Bronchial epithelial cell (primary cell): ENCODE data around the gene CALCR. TPM values are rescaled to one million over a fixed set of nuclear protein-coding genes. Genes with fewer than 3 reads are reported as not detected.

Source experiments
- DNase-seq: peaks from one replicate; pipeline ENCODE4 v3.0.0-alpha.2; 2010; ENCODE audit warnings: low read depth
- FAIRE-seq: peaks from 2 replicates; lab custom pipeline; 2011; peaks lifted over from hg19 to GRCh38; lab: Jason Lieb, UNC
- H3K27me3 ChIP-seq: 2 replicates; pipeline ENCODE4 v1.5.1; 2011; ENCODE audit warnings: low read length; ENCODE audit not compliant: control insufficient read depth, insufficient read depth
- H3K36me3 ChIP-seq: 2 replicates; pipeline ENCODE4 v1.5.1; 2011; ENCODE audit warnings: low read length; ENCODE audit not compliant: control insufficient read depth, insufficient read depth
- H3K4me3 ChIP-seq: 2 replicates; pipeline ENCODE4 v1.5.1; 2011; ENCODE audit warnings: mild to moderate bottlenecking, low read depth, low read length, control low read depth
- total RNA-seq: library from RNA; depleted of rRNA; stranded (reverse); fragments of >200 nt; gene quantifications from 2 replicates; pipeline ENCODE4 v1.2.1, GENCODE V29; 2014
- TF ChIP-seq, protein P1 (sequence below): IDR thresholded peaks from 2 replicates; pipeline ENCODE4 v1.5.1; 2011; ENCODE audit warnings: mild to moderate bottlenecking, moderate library complexity, low read length, control low read depth, inconsistent platforms; ENCODE audit not compliant: insufficient read depth, severe bottlenecking

The CALCR gene
- total RNA-seq, 1 donor from 2014 or later = not detected

DNA sequence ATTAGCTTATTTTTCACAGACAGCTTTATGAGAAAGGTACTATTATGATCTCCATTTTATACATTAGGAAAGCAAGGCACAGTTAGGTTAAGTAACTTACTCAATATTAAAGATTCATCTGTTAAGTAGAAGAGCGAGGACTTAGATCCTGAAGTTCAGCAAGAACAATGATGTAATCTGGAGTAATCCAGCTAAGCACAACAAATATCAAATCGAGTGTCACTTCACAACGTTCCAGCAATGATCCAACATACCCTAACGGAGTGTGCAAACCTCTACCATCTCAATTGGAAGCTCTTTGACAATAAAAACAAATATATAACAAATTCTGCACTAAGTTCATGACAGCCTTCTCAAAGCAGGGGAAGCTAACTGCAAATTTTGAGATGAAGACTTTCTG, 121.3 kb downstream of the CALCR start:
- FAIRE-seq (no peak), DNase-seq (no peak)
- TF ChIP-seq, protein P1, sequence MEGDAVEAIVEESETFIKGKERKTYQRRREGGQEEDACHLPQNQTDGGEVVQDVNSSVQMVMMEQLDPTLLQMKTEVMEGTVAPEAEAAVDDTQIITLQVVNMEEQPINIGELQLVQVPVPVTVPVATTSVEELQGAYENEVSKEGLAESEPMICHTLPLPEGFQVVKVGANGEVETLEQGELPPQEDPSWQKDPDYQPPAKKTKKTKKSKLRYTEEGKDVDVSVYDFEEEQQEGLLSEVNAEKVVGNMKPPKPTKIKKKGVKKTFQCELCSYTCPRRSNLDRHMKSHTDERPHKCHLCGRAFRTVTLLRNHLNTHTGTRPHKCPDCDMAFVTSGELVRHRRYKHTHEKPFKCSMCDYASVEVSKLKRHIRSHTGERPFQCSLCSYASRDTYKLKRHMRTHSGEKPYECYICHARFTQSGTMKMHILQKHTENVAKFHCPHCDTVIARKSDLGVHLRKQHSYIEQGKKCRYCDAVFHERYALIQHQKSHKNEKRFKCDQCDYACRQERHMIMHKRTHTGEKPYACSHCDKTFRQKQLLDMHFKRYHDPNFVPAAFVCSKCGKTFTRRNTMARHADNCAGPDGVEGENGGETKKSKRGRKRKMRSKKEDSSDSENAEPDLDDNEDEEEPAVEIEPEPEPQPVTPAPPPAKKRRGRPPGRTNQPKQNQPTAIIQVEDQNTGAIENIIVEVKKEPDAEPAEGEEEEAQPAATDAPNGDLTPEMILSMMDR = no peak
- Histone ChIP-seq H3K36me3 (no peaks in the 10 kb centered on the region), H3K27me3 (no peaks in the 10 kb centered on the region), H3K4me3 (no peak overlapping the region)

DNA sequence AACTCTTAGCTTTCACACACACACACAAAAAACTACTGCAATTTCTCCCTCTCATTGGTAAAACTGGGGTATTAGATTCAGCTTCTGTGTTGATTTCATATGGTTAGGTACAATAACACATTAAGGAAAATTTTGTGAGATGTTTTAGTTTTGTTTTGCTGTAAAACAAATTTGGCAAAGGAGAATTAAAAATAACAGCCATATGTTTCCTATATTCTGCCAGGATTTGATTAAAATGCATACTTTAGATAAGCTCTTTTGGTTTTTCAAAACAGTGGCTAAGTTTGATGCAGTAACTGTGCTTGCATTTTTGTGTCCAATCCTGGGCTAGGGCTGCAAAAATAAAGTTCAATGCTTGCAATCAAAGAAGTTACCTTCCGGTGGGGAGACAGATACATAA, 126.3 kb downstream of the CALCR start:
- TF ChIP-seq, protein P1 = no peak
- DNase-seq (no peak), FAIRE-seq (no peak)
- H3K36me3 ChIP-seq = no peaks in the 10 kb centered on the region
- H3K4me3 ChIP-seq = no peak overlapping the region
- H3K27me3 ChIP-seq = no peaks in the 10 kb centered on the region

DNA sequence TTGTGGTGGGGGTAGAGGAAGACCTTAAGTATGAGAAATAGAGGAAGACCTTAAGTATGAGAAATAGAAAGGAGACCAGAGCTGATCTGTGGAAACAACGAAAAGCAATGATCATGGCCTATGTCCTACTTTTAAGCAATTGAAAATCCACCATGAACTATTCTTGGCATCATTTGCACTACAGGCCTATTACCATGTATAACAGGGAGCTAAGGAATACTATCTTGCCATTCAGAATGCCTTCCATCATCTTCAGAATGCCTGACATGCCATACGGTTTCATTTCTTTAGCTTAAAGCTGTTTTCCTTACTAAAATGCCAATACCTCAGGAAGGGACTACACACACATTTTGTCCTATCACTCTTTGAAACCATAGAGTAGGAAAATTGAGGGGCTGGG, 127.0 kb downstream of the CALCR start:
- Histone ChIP-seq H3K36me3 (no peaks in the 10 kb centered on the region), H3K27me3 (no peaks in the 10 kb centered on the region), H3K4me3 (no peak overlapping the region)
- TF ChIP-seq, protein P1 = no peak
- no peak for DNase-seq
- FAIRE-seq = no peak

DNA sequence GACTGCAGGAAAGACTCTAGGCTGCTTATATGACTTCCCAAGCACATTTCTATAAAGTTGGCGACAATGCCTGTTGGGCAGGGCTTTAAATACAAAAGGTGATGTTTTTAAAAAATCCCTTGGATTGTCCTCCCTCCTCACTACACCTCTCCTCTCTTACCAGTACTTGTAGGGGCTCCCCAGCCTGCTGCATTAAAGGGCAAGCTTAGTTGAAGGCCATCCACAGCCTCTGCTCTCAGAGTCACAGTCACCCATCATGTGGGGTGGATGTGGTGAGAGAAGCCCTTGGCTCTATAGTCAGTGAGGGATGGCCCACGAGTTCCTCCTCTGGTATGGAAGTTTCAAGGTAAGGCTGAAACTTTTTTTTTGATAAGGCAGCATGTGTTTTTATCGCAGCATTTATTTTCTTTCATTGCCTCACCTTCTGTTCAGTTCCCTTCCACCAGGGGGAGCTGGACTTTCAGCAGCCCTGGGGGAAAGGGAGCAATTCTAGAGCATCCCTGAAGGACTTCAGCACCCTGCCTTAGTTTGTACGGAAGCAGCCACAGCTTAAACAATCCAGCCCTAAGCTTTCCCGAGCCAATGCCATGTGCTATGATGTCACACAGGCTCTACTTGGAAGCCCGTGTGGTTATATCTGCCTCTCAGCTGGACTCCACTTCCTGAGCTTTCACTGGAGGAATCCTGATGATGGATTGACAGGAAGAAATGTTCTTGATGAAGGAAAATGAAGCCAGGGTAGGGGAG, 131.9 kb downstream of the CALCR start:
- H3K36me3 ChIP-seq = no peaks in the 10 kb centered on the region
- H3K27me3 ChIP-seq = no peaks in the 10 kb centered on the region
- TF ChIP-seq, protein P1 = peak; percentile 74
- H3K4me3 ChIP-seq = no peak overlapping the region
- FAIRE-seq (peak; percentile 40), DNase-seq (peak; percentile 32)

DNA sequence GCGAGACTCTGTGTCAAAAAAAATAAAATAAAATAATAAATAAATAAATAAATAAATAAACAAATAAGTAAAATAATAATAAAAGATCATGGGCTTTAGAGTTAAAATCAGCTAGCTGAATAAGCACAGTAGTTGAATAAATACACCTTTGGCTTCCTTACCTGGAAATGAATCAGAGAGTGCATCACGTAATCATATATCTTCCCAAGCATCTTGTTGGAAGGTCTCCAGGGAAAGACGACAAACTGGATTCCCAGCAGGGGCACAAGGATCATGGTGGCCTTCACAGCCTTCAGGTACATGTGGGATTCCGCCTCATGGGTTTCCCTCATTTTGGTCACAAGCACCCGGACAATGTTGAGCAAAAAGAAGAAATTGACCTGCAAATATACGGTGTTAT, 138.7 kb downstream of the CALCR start:
- no peak for DNase-seq
- no peak overlapping the region for H3K4me3 ChIP-seq
- TF ChIP-seq, protein P1 = no peak
- peaks cover 2% of the 10 kb centered on the region for H3K27me3 ChIP-seq
- no peak for FAIRE-seq
- no peaks in the 10 kb centered on the region for H3K36me3 ChIP-seq

DNA sequence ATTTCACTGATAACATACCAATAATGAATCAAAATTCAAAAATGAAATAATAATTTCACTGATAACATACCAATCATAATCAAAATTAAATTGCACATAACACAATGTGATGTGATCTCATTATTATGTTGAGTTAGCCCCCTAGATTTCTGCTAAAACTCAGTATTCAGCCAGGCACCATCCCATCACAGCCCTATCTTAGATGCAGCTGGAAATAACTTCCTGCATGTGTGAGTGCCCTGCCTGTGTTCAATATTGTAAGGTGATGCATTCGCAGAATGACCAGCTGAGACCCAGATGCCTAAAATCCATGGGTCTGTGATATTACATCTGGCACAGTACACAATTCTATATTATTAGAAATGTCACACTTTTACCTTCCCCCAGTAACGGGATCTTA, 142.4 kb downstream of the CALCR start:
- Histone ChIP-seq H3K27me3 (peaks cover 2% of the 10 kb centered on the region), H3K36me3 (no peaks in the 10 kb centered on the region), H3K4me3 (no peak overlapping the region)
- FAIRE-seq (no peak), DNase-seq (no peak)
- TF ChIP-seq, protein P1 = no peak
